ENCODE data around the gene HYDIN. TPM values are rescaled to one million over a fixed set of nuclear protein-coding genes. Genes with fewer than 3 reads are reported as not detected.

The HYDIN gene
- total RNA-seq, 1 donor from 2014 or later = 0.07 TPM

GRCh38 chr16:70789595-70790447 lies 440.7 kb downstream of the HYDIN start:
- DNase-seq (ENCODE audit: low read depth, low spot score) = no peak

DNA sequence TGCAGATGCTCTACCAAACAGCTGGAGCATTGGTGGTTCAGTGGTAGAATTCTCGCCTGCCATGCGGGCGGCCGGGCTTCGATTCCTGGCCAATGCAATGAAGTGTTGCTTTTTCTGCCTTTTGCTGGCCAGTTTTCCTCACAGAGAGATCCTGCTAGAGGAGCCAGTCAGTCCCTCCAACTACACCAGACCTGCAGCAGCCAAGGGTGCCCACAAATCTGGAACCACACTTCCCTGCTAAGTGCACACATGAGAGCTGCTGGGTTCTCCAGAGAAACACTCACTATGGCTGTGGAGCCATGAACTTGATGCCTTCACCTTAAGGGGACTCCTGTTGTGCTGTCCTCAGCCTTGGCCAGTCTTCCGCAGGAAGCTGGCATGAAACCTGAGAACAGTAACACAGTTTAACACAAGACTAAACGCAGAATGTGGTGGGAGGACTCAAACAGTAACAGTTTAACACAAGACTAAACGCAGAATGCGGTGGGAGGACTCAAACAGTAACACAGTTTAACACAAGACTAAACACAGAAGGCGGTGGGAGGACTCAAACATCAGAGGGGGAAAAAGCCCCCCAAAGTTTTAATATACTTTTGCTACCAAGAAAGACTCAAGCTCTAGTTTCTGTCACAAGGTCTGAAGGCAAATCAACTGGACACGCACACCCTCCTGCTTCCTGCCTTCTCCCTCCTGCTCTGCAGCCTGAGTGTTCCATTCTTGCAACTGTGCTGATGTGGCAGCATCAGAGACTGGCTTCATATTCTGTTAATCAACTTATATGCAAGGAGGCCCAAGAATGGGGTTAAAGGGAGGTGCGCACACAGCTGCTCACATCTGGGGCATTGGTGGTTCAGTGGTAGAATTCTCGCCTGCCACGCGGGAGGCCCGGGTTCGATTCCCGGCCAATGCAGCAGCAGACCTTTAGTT lies 441.6 kb downstream of the HYDIN start:
- DNase-seq (ENCODE audit: low read depth, low spot score) = no peak

DNA sequence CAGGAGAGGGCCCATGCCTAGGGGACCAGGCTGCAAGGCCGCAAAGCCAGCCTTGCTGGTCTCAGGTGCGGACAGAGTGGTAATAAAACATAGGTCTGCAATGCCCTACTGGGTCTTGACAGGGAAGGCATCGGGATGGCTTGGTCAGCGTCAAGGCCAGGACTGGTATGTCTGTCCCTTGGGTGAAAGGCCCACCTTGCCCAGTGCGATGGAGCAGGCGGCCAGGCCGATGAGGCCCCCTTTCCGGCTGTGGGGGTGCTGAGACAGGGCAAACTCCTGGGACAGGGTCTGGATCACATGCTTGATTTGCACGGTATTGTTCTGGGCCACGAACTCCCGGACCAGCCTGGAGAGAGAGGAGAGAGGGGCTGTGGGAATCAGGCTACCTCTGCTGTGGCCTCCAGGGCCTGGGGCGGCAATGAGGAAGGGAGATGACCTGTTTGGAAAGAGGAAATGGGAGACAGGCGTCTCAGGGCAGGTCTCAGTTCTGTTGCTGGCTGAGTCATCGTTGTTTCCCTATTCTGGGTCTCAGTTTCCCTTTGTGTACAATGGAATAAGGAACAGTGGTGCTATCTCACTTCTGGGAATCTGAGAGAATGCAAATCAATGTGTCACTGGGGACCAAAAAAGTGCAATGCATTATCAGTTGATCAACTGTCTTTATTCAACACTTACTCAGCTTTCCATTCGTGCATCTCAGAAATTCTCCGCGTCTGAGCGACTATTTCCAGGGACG lies 444.3 kb downstream of the HYDIN start:
- DNase-seq (ENCODE audit: low read depth, low spot score) = no peak

- DNase-seq (ENCODE audit: low read depth, low spot score) = no peak
Measured at GRCh38 chr16:70784692-70785555, 445.6 kb downstream of the HYDIN start.

DNA sequence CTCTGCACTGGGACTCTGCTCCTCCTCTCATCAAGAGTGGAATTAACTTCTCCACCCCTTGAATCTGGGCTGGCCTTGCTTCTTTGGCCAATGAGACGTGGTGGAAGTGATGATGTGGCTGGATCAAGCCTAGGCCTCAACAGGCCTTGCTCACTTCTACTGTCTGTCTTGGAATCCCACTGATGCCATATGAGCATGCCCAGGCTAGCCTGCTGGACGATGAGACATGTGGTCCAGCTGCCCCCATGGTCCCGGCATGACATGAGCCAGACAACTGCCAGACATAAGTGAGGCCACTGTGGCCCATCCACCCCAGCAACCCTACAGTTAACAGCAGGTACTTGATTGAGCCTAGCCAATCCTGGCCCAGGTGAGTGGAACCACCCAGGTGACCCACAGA lies 448.3 kb downstream of the HYDIN start:
- DNase-seq (ENCODE audit: low read depth, low spot score) = no peak

- no peak for DNase-seq (ENCODE audit: low read depth, low spot score)
Measured at GRCh38 chr16:70781800-70782199, 448.7 kb downstream of the HYDIN start.

DNA sequence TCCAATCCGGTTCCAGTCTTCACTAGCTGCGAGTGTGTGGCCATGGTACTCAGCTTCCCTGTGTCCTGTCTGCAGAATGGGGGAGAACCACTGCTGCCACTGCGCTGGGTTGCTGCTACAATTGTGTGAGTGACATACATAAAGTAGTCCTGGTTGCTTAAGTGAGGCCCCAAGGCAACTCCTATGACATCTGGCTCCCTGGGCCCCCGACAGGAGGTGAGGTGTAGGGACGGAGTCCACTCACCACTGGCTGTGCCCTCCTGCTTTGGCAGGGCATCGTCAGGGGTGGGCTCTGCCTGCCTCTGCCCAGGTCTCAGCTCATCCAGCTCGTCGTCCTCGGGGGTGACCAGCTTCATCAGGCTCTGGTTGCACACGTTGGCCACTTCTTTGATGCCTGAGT lies 450.0 kb downstream of the HYDIN start:
- DNase-seq (ENCODE audit: low read depth, low spot score) = no peak

- no peak for DNase-seq (ENCODE audit: low read depth, low spot score)
Measured at GRCh38 chr16:70779361-70779760, 451.2 kb downstream of the HYDIN start.

GRCh38 chr16:70778901-70779309 lies 451.6 kb downstream of the HYDIN start:
- no peak for DNase-seq (ENCODE audit: low read depth, low spot score)

GRCh38 chr16:70777973-70778406 lies 452.5 kb downstream of the HYDIN start:
- no peak for DNase-seq (ENCODE audit: low read depth, low spot score)

DNA sequence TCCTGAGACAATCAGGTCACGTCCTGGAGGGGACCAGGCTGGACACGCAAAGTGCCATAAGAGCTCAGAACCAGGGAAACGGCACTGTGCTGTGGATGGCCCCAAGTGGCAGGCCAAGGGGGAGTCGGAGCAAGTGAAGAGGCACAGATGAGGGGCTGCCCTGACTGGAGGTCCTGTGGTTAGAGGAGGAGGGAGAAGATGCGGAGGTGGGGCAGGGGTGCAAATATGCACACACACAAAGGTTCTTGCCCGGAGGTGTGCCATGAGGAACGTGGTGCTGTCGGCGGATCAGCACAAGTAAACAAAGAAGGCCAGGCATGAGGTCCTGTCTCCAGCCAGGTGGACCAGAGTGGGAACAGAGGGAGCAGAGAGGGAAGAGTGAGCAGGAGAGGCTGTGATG lies 453.0 kb downstream of the HYDIN start:
- no peak for DNase-seq (ENCODE audit: low read depth, low spot score)

GRCh38 chr16:70775399-70775798 lies 455.1 kb downstream of the HYDIN start:
- DNase-seq (ENCODE audit: low read depth, low spot score) = no peak

DNA sequence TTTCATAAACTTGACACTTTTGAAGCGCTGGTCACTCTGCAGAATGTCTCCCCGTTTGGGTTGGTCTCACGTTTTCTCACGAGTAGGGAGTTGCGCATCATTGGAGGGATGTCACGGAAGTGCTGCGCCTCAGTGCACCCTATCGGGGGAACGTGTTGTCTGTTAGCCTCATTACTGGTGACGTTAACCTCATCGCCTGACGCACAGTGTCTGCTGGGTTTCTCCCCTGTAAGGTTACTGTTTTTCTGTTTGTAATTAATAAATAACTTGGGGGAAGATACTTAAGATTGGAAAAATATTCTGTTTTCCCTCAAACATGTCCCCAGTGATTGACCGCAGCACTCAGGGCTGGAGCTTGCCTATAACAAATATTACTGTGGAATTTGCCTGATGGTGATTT lies 456.3 kb downstream of the HYDIN start:
- DNase-seq (ENCODE audit: low read depth, low spot score) = no peak

DNA sequence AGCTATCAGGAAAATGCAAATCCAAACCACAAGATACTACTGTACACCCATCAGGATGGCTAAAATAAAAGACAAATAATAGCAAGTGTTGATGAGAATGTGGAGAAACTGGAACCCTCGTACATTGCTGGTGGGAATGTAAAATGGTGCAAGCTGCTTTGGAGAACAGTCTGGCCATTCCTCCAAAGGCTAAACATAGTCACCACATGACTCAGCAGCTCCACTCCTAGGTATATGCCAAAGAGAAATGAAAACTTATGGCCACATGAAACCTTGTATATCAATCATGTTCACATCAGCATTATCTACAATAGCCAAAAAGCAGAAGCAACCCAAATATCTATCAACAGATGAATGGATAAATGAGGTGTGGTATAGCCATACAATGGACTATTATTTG lies 458.0 kb downstream of the HYDIN start:
- DNase-seq (ENCODE audit: low read depth, low spot score) = no peak

DNA sequence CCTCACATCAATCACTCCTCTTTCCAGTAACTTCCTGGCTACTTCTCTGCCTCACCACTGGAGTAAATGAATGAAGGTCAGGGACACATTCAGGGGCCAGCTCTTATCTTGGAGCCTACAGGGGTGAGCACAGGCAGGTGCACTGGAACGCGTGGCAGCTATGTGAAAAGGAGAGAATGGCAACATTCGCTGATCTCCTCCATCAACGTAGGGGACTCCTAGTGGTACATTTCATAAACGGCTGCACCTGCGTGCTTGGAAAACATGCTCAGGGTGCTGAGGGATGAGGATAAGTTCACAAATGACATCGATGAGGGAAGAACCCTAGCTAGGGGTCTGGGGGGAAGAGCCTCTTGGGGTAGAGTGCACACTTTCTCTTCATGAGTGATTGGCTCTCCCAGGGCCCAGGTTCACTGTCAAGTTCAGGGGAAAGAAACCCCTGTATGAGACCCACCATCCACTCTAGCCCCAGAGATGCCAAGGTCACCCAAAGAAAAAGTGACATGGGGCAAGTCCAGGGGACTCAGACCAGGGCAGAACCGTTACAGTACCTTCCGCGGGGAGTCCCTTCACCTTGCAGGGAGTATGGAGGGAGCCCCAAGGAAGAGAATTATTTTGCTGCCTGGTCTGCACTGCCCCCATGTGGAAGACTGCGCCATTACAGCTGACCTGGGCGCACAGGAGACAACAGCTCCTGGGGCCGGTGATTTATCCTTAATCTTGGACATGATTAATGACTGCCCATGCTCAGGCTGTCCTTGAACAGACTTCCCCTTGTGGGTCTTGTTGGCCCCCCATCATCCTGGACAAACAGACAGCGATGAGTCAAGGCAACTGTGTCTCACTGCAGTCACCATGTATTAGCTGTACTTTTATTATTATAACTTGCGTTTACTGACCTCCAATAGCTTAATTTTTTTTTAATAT lies 459.6 kb downstream of the HYDIN start:
- no peak for DNase-seq (ENCODE audit: low read depth, low spot score)

- no peak for DNase-seq (ENCODE audit: low read depth, low spot score)
Measured at GRCh38 chr16:70770291-70770625, 460.3 kb downstream of the HYDIN start.

- no peak for DNase-seq (ENCODE audit: low read depth, low spot score)
Measured at GRCh38 chr16:70769761-70770160, 460.8 kb downstream of the HYDIN start.

- DNase-seq (ENCODE audit: low read depth, low spot score) = no peak
Measured at GRCh38 chr16:70769131-70769530, 461.4 kb downstream of the HYDIN start.

DNA sequence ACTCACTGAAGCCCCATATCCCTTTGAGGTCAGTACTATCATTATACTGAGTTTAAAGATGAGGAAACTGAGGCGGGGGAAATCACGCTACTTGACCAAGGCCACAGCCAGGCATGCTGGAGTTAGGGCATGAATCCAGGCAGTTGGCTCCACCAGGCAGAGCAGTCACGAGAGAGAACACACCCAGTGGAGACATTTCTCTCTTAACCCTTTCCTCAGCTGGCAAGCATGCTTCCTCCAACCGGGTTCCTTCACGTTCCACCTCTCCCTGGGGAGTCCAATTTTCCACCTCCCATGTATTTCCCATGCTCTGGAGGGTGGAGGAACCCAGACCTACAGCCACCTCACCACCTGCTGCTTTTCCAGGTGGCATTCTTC lies 462.3 kb downstream of the HYDIN start:
- DNase-seq (ENCODE audit: low read depth, low spot score) = no peak

Measured in pulmonary artery endothelial cell (primary cell).